SU-DHL-6 (cell line): ENCODE results near the gene AREL1.

ENCODE experiments used
- EZH2phosphoT487 ChIP-seq: fragments of 200-600 bp; sonication (generic), shearing (Covaris generic); conservative IDR thresholded peaks from 2 replicates; pipeline ENCODE4 v1.6.1; 2018; ENCODE audit warnings: mild to moderate bottlenecking, antibody characterized with exemption, low read length, moderate library complexity, mixed read lengths
- TF ChIP-seq, protein P1 (sequence below): fragments of 200-600 bp; sonication (generic); IDR thresholded peaks from one replicate; pipeline ENCODE4 v1.5.1; 2017; ENCODE audit warnings: antibody characterized with exemption, mild to moderate bottlenecking, low read length, moderate library complexity; ENCODE audit not compliant: insufficient read depth, poor library complexity, severe bottlenecking

DNA sequence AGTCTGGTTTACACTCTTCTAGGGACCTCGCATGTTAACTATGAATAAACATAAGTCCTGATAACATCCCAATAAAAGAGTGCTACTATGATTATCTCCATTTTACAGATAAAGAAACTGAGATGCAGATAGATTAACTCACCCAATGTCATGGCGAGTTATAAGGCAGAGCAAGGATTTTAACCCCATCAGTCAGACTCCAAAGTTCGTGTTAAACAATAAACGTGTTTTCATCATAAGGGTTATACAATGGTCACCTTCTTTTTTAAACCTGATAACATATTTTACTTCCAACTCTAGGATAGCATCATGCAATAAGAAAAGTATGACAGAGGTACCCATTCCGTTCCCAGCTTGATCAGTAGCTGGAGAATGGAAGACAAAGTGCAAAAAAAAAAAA is 1.2 kb downstream of the AREL1 start:
- TF ChIP-seq, protein P1, sequence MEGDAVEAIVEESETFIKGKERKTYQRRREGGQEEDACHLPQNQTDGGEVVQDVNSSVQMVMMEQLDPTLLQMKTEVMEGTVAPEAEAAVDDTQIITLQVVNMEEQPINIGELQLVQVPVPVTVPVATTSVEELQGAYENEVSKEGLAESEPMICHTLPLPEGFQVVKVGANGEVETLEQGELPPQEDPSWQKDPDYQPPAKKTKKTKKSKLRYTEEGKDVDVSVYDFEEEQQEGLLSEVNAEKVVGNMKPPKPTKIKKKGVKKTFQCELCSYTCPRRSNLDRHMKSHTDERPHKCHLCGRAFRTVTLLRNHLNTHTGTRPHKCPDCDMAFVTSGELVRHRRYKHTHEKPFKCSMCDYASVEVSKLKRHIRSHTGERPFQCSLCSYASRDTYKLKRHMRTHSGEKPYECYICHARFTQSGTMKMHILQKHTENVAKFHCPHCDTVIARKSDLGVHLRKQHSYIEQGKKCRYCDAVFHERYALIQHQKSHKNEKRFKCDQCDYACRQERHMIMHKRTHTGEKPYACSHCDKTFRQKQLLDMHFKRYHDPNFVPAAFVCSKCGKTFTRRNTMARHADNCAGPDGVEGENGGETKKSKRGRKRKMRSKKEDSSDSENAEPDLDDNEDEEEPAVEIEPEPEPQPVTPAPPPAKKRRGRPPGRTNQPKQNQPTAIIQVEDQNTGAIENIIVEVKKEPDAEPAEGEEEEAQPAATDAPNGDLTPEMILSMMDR = no peak
- TF ChIP-seq EZH2phosphoT487 = no peak
